ENCODE measurements around the gene AHSA1.

AHSA1 gene

GRCh38 chr14:77511486-77512162 lies 53.7 kb downstream of the AHSA1 start:
- no peak for DNase-seq

DNA sequence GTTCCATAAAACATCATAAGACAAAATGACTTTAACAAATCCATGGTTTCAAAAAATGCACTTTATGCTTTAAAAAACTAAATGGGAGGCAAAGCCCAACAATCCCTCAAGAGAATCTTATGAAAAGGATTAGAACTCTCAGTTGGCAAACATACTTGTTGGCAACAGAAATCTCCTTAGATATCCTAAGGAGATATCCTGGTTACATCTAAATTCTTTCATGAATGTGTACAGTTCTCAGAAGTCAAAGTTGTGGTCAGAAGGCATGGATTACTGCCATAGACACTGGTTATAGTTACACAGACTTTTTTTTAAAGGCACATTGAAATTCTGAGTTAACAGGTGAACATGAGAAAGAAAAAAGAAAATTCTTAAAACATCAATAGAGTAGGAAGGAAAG lies 58.2 kb downstream of the AHSA1 start:
- DNase-seq = no peak

Measured in RPMI8226 (cell line).